ENCODE measurements around the gene LCN10. TPM values are rescaled to one million over a fixed set of nuclear protein-coding genes. Genes with fewer than 3 reads are reported as not detected.
A peak's percentile ranks its signal among the peaks of the same experiment; 100 is the strongest.

LCN10 gene
- total and polyA plus RNA-seq, 2 of the 13 experiments (the other 11 are each of a cell fraction or from before 2014, with no cell fraction given) = 0.53 to 0.61 TPM

GRCh38 chr9:136728548-136729123, 14.1 kb downstream of the LCN10 start (continued):
- TF ChIP-seq, protein P1, sequence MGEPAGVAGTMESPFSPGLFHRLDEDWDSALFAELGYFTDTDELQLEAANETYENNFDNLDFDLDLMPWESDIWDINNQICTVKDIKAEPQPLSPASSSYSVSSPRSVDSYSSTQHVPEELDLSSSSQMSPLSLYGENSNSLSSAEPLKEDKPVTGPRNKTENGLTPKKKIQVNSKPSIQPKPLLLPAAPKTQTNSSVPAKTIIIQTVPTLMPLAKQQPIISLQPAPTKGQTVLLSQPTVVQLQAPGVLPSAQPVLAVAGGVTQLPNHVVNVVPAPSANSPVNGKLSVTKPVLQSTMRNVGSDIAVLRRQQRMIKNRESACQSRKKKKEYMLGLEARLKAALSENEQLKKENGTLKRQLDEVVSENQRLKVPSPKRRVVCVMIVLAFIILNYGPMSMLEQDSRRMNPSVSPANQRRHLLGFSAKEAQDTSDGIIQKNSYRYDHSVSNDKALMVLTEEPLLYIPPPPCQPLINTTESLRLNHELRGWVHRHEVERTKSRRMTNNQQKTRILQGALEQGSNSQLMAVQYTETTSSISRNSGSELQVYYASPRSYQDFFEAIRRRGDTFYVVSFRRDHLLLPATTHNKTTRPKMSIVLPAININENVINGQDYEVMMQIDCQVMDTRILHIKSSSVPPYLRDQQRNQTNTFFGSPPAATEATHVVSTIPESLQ (CRISPR knock-in tag; conservative IDR thresholded peaks at IDR 0.05) = no peak
- TF ChIP-seq THAP9 (CRISPR knock-in tag; IDR thresholded peaks at IDR 0.05; ENCODE audit: borderline replicate concordance) = peak; percentile 17; the same call in 1 of the 2 replicates
- no peak for TF ChIP-seq JDP2 (CRISPR knock-in tag; IDR thresholded peaks at IDR 0.05; ENCODE audit: borderline replicate concordance)
- 0 out of 2 replicates have a peak, but pooled peaks have one; percentile 2 for TF ChIP-seq MYC (CRISPR knock-in tag; IDR thresholded peaks at IDR 0.05; ENCODE audit: borderline replicate concordance)
- no peak for TF ChIP-seq POLR2A (IDR thresholded peaks at IDR 0.05; ENCODE audit: insufficient read depth in 1 of 2, low read depth in 2 of 2, low read length in 2 of 2)
- no peak for TF ChIP-seq ETV5 (CRISPR knock-in tag; IDR thresholded peaks at IDR 0.05; ENCODE audit: borderline replicate concordance)
- TF ChIP-seq SALL1 (CRISPR knock-in tag; IDR thresholded peaks at IDR 0.05) = no peak; the same call in 1 of the 2 replicates
- TF ChIP-seq SIN3B (IDR thresholded peaks at IDR 0.05; ENCODE audit: low read length) = no peak
- 0 out of 2 replicates have a peak, but pooled peaks have one; percentile 31 for TF ChIP-seq ZNF546 (CRISPR knock-in tag; conservative IDR thresholded peaks at IDR 0.05)
- peak; percentile 28; the same call in 1 of the 2 replicates for TF ChIP-seq YEATS2 (CRISPR knock-in tag; IDR thresholded peaks at IDR 0.05; ENCODE audit: borderline replicate concordance)
- TF ChIP-seq ZNF362 (CRISPR knock-in tag; IDR thresholded peaks at IDR 0.05; ENCODE audit: borderline replicate concordance) = 0 out of 2 replicates have a peak, but pooled peaks have one; percentile 0
- TF ChIP-seq, protein P2, sequence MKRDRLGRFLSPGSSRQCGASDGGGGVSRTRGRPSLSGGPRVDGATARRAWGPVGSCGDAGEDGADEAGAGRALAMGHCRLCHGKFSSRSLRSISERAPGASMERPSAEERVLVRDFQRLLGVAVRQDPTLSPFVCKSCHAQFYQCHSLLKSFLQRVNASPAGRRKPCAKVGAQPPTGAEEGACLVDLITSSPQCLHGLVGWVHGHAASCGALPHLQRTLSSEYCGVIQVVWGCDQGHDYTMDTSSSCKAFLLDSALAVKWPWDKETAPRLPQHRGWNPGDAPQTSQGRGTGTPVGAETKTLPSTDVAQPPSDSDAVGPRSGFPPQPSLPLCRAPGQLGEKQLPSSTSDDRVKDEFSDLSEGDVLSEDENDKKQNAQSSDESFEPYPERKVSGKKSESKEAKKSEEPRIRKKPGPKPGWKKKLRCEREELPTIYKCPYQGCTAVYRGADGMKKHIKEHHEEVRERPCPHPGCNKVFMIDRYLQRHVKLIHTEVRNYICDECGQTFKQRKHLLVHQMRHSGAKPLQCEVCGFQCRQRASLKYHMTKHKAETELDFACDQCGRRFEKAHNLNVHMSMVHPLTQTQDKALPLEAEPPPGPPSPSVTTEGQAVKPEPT (CRISPR knock-in tag; IDR thresholded peaks at IDR 0.05; ENCODE audit: low read depth) = no peak
- TF ChIP-seq, protein P3, sequence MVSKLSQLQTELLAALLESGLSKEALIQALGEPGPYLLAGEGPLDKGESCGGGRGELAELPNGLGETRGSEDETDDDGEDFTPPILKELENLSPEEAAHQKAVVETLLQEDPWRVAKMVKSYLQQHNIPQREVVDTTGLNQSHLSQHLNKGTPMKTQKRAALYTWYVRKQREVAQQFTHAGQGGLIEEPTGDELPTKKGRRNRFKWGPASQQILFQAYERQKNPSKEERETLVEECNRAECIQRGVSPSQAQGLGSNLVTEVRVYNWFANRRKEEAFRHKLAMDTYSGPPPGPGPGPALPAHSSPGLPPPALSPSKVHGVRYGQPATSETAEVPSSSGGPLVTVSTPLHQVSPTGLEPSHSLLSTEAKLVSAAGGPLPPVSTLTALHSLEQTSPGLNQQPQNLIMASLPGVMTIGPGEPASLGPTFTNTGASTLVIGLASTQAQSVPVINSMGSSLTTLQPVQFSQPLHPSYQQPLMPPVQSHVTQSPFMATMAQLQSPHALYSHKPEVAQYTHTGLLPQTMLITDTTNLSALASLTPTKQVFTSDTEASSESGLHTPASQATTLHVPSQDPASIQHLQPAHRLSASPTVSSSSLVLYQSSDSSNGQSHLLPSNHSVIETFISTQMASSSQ (IDR thresholded peaks at IDR 0.05; ENCODE audit: low read depth) = no peak
- TF ChIP-seq, protein P3 (CRISPR knock-in tag; IDR thresholded peaks at IDR 0.05; ENCODE audit: borderline replicate concordance) = peak; percentile 5; the same call in 1 of the 2 replicates
